NK-92 (cell line): ENCODE data around the gene SLC25A48.

Source experiments
- DNase-seq: peaks from one replicate; lab custom pipeline; 2025; ENCODE audit not compliant: unreplicated experiment; lab: John Stamatoyannopoulos, UW

SLC25A48 gene

GRCh38 chr5:135834639-135835529 is at the start of gene SLC25A48:
TSS of gene SLC25A48 (plus strand) at chr5:135834663. CDS start at chr5:135834848, 185 bp downstream.
- DNase-seq, result no peak

- DNase-seq, result no peak
Observed at GRCh38 chr5:135800656-135801055, 33.8 kb upstream of the SLC25A48 start.

- no peak for DNase-seq
Observed at GRCh38 chr5:135810188-135810943, 24.1 kb upstream of the SLC25A48 start.

GRCh38 chr5:135811007-135811406 is 23.5 kb upstream of the SLC25A48 start:
- DNase-seq, result no peak

- DNase-seq, result no peak
Observed at GRCh38 chr5:135813758-135814157, 20.7 kb upstream of the SLC25A48 start.

- no peak for DNase-seq
Observed at GRCh38 chr5:135814316-135814715, 20.1 kb upstream of the SLC25A48 start.

- DNase-seq, result no peak
Observed at GRCh38 chr5:135814812-135815211, 19.7 kb upstream of the SLC25A48 start.

- no peak for DNase-seq
Observed at GRCh38 chr5:135821061-135821801, 13.2 kb upstream of the SLC25A48 start.

- no peak for DNase-seq
Observed at GRCh38 chr5:135821802-135822201, 12.7 kb upstream of the SLC25A48 start.

GRCh38 chr5:135822286-135822685 is 12.2 kb upstream of the SLC25A48 start:
- DNase-seq, result no peak

- DNase-seq, result no peak
Observed at GRCh38 chr5:135822959-135823358, 11.5 kb upstream of the SLC25A48 start.

GRCh38 chr5:135823881-135824280 is 10.6 kb upstream of the SLC25A48 start:
- no peak for DNase-seq

GRCh38 chr5:135824541-135825041 is 9.9 kb upstream of the SLC25A48 start:
- DNase-seq, result no peak

GRCh38 chr5:135825373-135826220 is 8.9 kb upstream of the SLC25A48 start:
- no peak for DNase-seq

- DNase-seq, result no peak
Observed at GRCh38 chr5:135826221-135826525, 8.3 kb upstream of the SLC25A48 start.

- no peak for DNase-seq
Observed at GRCh38 chr5:135826994-135827671, 7.3 kb upstream of the SLC25A48 start.

- DNase-seq, result no peak
Observed at GRCh38 chr5:135827965-135828781, 6.3 kb upstream of the SLC25A48 start.

GRCh38 chr5:135828782-135829127 is 5.7 kb upstream of the SLC25A48 start:
- no peak for DNase-seq

- no peak for DNase-seq
Observed at GRCh38 chr5:135829179-135829578, 5.3 kb upstream of the SLC25A48 start.
